NCI-H2196 treated with DMSO at 0.1 percent for 48 hours (cell line): ENCODE measurements around the gene WSCD2.

Experiments
- DNase-seq: peaks from one replicate; lab custom pipeline; 2025; ENCODE audit not compliant: unreplicated experiment; lab: John Stamatoyannopoulos, UW

WSCD2 gene

GRCh38 chr12:108152170-108152538 is 23.1 kb downstream of the WSCD2 start:
- no peak for DNase-seq

GRCh38 chr12:108156717-108157116 is 27.6 kb downstream of the WSCD2 start:
- no peak for DNase-seq

GRCh38 chr12:108157870-108158459 is 28.9 kb downstream of the WSCD2 start:
- no peak for DNase-seq

GRCh38 chr12:108162207-108162606 is 33.1 kb downstream of the WSCD2 start:
- no peak for DNase-seq

- no peak for DNase-seq
Observed at GRCh38 chr12:108166505-108166904, 37.4 kb downstream of the WSCD2 start.

- no peak for DNase-seq
Observed at GRCh38 chr12:108167974-108168373, 38.9 kb downstream of the WSCD2 start.

- DNase-seq: no peak
Observed at GRCh38 chr12:108169708-108170107, 40.6 kb downstream of the WSCD2 start.

- DNase-seq: no peak
Observed at GRCh38 chr12:108170164-108170563, 41.1 kb downstream of the WSCD2 start.

- no peak for DNase-seq
Observed at GRCh38 chr12:108172033-108172432, 42.9 kb downstream of the WSCD2 start.

- no peak for DNase-seq
Observed at GRCh38 chr12:108173160-108173559, 44.1 kb downstream of the WSCD2 start.

- DNase-seq: no peak
Observed at GRCh38 chr12:108173892-108174291, 44.8 kb downstream of the WSCD2 start.

- no peak for DNase-seq
Observed at GRCh38 chr12:108174641-108175040, 45.6 kb downstream of the WSCD2 start.

GRCh38 chr12:108175310-108175709 is 46.2 kb downstream of the WSCD2 start:
- DNase-seq: no peak

- DNase-seq: no peak
Observed at GRCh38 chr12:108176292-108176691, 47.2 kb downstream of the WSCD2 start.

- no peak for DNase-seq
Observed at GRCh38 chr12:108177131-108177530, 48.0 kb downstream of the WSCD2 start.

GRCh38 chr12:108179305-108179704 is 50.2 kb downstream of the WSCD2 start:
- DNase-seq: no peak

GRCh38 chr12:108180255-108181094 is 51.4 kb downstream of the WSCD2 start:
- no peak for DNase-seq

GRCh38 chr12:108181095-108181454 is 52.0 kb downstream of the WSCD2 start:
- DNase-seq: no peak

- DNase-seq: no peak
Observed at GRCh38 chr12:108182096-108182495, 53.0 kb downstream of the WSCD2 start.

- no peak for DNase-seq
Observed at GRCh38 chr12:108185002-108185401, 55.9 kb downstream of the WSCD2 start.

- no peak for DNase-seq
Observed at GRCh38 chr12:108187831-108188230, 58.7 kb downstream of the WSCD2 start.

GRCh38 chr12:108190529-108190928 is 61.4 kb downstream of the WSCD2 start:
- no peak for DNase-seq

- no peak for DNase-seq
Observed at GRCh38 chr12:108191086-108191485, 62.0 kb downstream of the WSCD2 start.
